DMS53 treated with DMSO at 0.1 percent for 48 hours (cell line): ENCODE data around the gene ALG5.
A peak's percentile ranks its signal among the peaks of the same experiment; 100 is the strongest.

Experiments used
- DNase-seq: peaks from one replicate; lab custom pipeline; 2025; ENCODE audit not compliant: unreplicated experiment; lab: John Stamatoyannopoulos, UW

Gene ALG5

GRCh38 chr13:36979361-36980050 is 19.6 kb downstream of the ALG5 start:
- no peak for DNase-seq

DNA sequence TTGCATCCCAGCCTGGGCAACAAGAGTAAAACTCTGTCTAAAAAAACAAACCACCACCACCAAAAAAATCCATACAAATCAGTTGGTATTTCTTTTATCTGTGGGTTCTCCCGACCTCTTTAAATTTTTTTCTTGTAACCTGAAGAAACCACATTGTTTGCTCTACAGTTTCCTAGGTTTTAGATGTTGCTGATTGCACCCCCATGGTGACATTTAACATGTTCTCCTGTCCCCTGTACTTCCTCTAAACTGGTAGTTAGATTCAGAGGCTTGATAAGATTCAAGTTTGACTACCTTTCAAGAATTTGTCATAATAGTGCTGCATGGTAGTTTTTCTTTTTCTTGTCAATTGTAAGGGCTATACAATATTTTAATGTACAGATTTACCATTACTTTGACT is 24.0 kb downstream of the ALG5 start:
- no peak for DNase-seq

DNA sequence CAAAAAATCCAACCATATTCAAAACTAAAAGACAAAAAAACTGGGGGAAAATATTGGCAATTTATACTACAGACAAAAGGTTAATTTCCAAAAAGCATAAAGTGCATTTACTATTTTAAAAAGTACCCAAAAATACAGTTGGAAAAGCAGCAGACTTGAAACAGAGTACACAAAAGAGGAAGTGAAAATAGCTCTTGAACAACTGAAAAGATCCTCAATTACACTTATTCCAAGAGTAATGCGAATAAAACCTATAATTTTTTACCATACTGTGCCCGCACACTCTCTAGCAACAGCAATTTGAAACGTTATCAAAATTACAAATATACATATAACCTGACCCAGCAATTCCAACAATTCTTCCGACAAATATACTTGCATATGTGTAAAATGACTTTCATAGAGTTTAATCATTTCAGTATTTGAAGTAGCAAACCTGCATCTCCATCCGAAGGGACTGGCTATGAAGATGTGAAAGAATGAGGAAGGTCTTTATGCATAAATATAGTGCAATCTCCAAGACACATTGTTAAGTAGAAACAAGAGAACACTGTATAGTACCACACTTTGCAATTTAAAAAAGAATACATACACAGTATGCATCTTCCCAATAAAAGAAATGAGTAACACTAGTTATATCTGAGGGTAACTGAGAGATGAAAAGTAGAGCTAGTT is 25.4 kb downstream of the ALG5 start:
- no peak for DNase-seq

DNA sequence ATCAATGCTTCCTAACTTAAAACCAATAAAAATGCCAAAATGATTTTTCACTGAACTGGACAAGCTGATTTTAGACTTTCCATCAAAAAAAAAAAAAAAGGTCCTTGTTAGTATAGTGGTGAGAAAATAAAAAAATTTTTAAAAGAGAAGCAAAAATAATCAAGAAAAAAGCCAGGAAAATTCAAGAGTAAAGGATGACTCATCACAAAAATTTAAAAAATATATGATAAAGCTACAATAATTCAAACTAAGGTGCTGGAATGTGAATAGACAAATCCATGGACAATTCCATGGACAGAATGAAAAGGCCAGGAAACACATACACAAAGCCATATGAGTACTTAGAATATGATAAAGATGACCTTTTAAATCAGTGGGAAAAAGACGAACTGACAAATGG is 26.1 kb downstream of the ALG5 start:
- no peak for DNase-seq

DNA sequence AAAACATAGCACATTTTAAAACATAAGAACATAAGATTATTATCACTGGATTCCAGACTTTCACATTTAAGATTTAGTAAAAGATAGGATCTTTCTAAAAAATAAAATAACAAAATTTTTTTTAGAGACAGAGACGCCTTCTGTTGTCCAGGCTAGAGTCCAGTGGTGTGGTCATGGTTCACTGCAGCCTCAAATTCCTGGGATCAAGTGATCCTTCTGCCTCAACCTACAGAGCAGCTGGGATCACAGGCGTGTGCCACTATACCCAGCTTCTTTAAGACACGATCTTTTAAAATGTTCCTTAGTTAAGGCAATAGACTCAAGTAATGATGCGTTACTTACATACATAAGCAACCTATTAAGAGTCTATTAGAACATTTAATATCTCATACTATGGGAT is 32.7 kb downstream of the ALG5 start:
- DNase-seq: no peak

- DNase-seq: no peak
Measured at GRCh38 chr13:36965767-36966166, 33.4 kb downstream of the ALG5 start.

DNA sequence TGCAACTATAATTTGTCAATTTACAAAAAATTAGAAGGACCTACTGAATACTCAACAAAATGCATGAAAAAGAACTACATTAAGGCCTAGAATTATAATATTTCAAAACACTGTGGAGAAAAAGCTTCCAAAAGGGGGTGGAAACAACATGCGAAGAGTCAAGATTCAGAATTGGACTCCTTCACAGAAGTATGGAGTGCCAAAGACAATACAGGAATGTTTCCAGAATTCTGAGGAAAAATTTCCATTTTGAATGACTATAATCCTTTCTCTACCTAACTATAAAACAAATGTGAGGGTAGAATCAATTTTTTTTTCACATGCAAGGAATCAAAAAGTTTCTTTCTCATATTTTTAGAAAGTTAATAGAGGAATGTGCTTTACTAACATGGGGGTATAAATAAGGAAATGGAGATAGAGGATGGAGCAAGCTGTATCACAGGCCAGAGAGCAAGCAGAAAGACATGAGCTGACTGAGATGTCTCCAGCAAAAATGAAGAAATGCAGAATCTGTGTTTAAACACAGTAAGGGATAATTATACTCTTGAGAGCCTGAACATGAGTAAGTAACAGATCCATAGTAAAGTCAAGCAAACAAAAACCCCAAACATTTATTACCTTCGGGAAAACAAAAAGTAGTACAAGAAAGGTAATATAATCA is 39.6 kb downstream of the ALG5 start:
- DNase-seq: no peak

DNA sequence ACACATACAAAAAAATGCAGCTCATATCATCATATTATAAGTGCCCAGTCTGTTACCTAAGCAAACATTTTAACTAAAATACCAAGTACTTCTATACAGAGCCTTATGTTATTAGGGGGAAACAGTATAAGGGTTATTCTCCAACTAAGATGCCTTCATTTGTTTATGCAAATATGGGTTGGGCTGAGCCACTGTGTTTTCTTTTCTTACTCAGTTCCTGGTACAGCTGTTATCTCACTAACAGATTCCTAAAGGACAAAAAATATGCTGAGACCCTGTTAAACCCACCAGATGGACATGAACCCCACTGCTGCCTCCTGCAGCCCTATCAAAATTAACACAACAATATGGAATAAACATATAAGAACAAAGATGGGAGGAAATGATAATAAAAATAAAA is 44.6 kb downstream of the ALG5 start:
- DNase-seq: no peak

- no peak for DNase-seq
Measured at GRCh38 chr13:36950920-36951319, 48.2 kb downstream of the ALG5 start.

DNA sequence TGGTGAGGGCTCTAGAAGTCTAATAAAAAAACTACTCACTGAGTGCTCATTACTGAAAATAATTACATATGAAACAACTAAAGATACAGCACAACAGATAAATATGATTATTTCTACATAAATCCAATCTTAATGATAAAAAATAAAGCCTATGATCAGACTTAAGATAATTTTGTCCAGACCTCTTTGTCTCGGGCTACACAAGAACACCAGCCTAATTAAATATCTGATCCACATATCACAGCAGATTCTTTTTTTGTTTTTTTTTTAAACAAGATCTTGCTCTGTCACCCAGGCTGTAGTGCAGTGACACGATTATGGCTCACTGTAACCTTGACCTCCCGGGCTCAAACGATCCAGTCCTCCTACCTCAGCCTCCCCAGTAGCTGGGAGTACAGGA is 48.8 kb downstream of the ALG5 start:
- DNase-seq: no peak

DNA sequence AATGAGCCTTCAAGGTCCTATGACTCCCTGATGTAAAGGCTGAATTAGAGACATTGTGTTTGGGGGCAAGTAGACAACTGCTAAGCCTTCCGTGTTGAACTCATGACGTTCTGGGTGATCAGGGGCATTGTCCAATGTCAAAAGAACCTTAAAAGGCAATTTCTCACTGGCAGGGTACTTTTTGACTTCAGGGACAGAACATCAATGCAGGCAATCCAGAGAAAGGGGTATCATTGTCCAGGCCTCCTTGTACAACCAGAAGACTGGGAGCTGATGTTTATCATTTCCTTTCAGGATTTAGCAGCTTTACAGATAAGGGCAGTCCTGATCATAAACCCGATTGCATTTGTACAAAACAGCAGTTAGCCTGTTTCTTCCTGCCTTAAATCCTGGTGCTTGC is 54.1 kb downstream of the ALG5 start:
- DNase-seq: no peak

DNA sequence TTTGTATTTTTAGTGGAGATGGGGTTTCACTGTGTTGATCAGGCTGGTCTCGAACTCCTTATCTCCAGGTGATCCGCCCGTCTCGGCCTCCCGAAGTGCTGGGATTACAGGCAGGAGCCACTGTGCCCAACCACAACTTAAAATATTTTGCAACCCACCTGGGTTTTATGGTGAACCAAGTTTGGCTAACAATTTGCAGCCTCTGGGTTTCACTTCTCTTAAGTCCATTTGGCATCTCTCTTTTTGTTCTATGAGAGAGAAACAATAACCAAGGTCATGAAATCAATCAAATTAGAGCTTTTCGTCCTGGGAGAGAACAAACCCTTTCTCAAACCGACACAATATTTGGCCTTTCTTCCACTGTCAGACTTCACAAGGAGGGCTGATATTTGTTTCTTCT is 73.5 kb downstream of the ALG5 start:
- no peak for DNase-seq

DNA sequence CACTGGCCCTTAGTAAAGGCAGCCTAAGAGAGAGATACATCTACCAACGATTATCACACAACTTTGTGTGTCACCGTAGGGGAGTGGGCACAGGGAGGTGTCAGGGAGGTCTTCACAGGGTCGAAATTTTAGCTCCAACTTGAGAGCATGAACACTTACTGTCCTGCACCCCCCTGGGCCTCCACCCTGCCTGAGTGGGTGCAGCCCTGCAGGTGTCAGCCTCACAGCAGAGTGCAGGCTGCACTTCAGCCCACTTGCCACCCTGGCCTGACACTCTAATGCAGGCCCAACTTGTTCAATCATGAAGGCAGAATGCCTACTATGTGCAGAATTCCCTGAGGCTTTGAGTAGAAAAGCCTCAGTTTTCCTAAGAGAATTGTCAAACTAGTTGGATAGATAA is 75.1 kb downstream of the ALG5 start:
- DNase-seq: no peak

DNA sequence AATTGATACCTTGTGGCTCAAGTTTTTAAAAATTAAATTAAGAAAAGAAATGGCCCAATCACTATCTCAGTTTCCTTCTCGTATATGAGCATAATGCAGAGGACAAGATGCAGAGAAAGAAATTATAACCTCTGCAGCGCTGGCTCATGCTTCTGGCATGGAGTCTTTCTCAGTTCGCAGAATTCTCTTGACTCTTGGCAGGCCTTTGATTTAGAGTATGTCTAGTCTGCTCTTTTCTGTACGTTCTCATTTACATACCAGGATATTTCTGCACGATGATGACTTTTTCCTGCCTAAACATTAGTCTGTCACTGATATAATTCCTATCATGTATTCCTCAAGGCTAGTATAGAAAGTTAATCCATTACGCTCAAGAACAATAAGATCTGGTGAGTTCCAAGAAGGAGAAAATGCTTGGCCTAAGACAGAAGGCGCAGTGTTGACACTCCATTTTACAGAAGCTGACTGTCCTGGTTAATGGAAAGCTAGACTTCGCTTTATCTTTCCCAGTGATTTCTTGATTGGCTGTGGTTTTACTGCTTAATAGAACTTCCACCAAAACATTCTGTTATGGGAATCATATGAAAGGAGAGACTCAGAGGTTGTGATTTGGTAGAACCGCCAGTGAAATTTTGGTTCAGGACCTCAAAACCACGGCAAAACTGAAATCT is 77.4 kb downstream of the ALG5 start:
- no peak for DNase-seq

DNA sequence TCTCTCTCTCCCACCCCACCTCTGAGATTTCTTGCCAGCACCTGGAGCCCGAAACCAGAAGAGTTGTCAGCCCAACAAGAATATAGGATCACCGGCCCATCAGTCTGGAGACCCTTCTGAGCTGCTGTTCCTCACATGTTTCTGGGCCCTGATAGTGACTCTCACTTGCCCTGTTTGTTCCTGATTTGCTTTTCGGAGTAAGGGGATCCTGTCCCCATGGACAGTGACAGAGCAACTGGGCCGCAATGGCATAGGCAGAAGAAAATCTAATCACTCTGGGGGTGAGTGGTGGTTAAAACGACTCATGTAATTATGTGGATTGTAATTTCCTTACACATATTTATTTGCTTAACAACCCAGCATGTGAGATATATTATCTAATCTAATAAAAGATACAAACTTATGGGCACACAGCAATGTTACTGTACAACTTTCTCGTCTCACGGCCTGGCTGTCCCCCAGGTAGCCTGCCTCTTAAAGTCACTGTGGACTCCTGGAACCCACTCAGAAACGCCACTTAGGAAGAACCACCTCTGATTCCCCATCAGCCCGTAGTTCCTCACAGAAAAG is 78.4 kb downstream of the ALG5 start:
- no peak for DNase-seq

DNA sequence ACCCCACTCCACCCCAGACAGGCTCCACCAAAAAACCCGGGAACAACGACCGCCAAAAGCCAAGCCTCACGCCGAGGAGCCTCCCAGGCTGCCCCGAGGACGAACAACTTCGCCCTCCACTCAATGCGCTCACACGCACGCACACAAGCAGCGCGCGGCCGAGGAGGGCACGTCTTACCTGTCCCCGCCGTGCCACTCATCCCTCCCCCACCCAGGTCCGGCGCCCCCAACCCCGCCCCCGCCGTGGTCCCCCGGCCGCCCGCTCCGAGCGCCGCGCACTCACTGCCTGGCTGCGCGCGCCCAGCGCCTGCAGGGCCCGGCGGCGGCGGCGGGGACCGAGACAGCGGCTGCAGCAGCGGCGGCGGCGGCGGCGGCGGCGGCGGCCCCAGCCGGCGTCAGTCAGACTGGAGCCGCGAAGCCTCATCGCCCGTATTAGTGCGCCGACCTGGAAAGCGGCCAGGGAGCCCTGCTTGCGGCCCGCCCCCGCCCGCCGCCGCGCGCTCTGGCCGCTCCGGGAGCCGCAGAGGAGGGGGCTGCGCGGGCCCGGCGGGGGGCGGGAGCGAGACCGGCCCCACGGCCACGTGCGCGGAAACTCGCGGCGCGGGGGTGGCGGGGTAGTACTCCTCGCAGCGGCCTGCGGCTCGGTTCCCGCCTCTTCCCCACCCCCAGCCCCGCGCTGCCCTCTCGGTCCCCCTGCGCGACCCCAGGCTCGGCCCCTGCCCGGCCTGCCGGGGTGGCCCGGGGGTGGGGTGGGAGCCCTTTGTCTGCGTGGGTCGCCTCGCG is 79.1 kb downstream of the ALG5 start, which contains the start of gene SMAD9:
SMAD9 (minus strand) TSS at position 406 of the 783 bp plus-strand sequence. CDS start 40,549 bp downstream, outside the sequence.
- peak; percentile 17 for DNase-seq

DNA sequence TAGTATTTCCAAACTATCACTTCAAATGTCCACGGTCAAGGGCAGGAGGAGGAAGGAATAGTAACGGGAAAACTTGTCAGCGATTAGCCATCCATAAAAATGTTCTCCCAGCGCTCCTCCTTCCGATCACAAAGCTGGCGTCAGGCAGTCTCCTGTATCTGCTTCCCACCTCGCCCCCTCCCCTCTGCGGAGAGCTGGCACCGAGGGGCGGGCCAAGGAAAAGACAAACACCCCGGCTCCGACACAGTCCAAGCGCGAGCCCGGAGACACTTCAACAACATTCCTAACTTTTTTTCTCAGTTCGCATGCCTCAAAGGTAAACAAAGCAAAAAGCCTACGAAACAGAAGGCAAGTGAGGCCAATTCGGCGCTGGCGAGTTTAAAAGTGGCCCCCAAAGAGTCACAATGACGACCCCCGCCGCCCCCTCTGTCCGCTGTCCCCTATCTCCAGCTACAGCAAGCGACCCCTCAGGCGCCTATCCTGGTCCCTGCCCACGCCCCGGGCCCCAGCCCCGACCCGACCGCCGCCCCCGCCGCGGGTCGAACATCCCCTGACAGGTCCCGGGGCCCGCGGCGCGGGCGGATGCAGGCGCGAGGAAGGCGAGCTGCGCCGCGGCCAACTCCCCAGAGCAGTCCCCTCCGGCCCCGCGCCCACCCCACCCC is 79.8 kb downstream of the ALG5 start:
- no peak for DNase-seq

- no peak for DNase-seq
Measured at GRCh38 chr13:36918246-36919131, 80.7 kb downstream of the ALG5 start.

DNA sequence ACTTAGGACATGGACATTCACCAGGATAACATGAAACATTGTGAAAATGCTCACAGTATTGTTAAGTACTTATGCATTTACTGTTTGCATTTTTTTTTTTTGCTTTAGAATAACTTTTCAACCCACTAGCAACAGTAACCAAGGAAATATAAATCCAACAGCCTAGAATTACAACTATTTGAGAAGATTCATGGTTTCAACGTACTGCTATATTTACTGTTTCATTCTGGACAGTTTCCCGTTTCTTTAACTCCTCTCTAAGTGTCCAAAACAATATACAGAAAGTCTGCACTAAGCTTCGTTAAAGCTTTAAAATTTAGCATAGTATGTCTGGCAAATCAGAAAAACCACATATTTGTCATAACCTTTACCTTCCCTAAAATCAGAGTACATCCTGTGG is 81.8 kb downstream of the ALG5 start:
- no peak for DNase-seq
